HEK293 (cell line): ENCODE measurements around the gene PTPN18.

Experiments
- ZNF530 ChIP-seq: fragments of 450-650 bp; formaldehyde crosslinking; IDR thresholded peaks from 2 replicates; pipeline ENCODE4 v1.5.1; 2016; ENCODE audit warnings: low read depth, missing biosample characterization, missing genetic modification characterization
- ZNF558 ChIP-seq: fragments of 450-650 bp; formaldehyde crosslinking; IDR thresholded peaks from 2 replicates; pipeline ENCODE4 v1.5.1; 2016; ENCODE audit warnings: missing biosample characterization, missing genetic modification characterization
- ZNF629 ChIP-seq: fragments of 450-650 bp; formaldehyde crosslinking; IDR thresholded peaks from 2 replicates; pipeline ENCODE4 v1.5.1; 2017; ENCODE audit warnings: missing biosample characterization, missing genetic modification characterization
- ZNF707 ChIP-seq: fragments of 450-650 bp; formaldehyde crosslinking; IDR thresholded peaks from 2 replicates; pipeline ENCODE4 v1.5.1; 2016; ENCODE audit warnings: missing biosample characterization, missing genetic modification characterization
- TF ChIP-seq, protein P1 (sequence below): fragments of 450-650 bp; formaldehyde crosslinking; IDR thresholded peaks from 2 replicates; pipeline ENCODE4 v1.5.1; 2016; ENCODE audit warnings: missing biosample characterization, missing genetic modification characterization
- TF ChIP-seq, protein P2 (sequence below): fragments of 450-650 bp; formaldehyde crosslinking; conservative IDR thresholded peaks from 2 replicates; pipeline ENCODE4 v1.5.1; 2016; ENCODE audit warnings: low read depth, missing biosample characterization, missing genetic modification characterization
- TF ChIP-seq, protein P3 (sequence below): fragments of 450-650 bp; formaldehyde crosslinking; IDR thresholded peaks from 2 replicates; pipeline ENCODE4 v1.5.1; 2016; ENCODE audit warnings: missing biosample characterization, missing genetic modification characterization
- TF ChIP-seq, protein P4 (sequence below): fragments of 450-650 bp; formaldehyde crosslinking; IDR thresholded peaks from 2 replicates; pipeline ENCODE4 v1.5.1; 2016; ENCODE audit warnings: missing biosample characterization, missing genetic modification characterization

DNA sequence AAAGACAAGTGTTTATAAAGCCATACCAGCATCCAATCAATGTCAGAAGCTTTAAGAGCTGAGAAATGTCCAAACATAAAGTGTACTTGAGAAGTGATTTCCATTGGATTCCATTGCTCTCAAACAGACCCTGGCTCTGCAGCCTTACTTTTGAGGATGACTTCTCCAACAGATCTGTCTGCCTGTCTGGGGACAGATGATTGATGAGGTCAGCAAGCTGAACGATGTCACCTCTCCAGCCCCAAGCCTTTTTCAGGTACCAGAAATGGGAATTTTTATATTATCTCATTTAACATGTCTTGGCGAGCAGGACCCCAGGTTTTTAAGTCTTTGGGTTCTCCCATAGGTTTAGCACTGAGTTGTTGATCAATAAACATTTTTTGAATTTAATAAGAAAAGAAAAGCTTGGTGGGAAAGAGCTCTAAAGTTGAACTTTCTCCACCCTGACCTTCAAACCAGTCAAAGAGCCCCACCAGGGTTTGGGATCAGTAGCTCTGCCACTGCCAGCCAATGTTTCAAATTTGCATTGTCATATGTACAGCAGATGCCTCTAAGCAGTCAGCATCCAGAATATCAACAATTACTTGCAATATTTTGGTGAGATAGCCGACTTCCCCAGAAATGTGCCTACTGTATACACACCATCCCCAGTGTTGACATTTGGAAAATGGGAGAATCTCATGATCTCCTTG is 22.5 kb downstream of the PTPN18 start:
- TF ChIP-seq, protein P1, sequence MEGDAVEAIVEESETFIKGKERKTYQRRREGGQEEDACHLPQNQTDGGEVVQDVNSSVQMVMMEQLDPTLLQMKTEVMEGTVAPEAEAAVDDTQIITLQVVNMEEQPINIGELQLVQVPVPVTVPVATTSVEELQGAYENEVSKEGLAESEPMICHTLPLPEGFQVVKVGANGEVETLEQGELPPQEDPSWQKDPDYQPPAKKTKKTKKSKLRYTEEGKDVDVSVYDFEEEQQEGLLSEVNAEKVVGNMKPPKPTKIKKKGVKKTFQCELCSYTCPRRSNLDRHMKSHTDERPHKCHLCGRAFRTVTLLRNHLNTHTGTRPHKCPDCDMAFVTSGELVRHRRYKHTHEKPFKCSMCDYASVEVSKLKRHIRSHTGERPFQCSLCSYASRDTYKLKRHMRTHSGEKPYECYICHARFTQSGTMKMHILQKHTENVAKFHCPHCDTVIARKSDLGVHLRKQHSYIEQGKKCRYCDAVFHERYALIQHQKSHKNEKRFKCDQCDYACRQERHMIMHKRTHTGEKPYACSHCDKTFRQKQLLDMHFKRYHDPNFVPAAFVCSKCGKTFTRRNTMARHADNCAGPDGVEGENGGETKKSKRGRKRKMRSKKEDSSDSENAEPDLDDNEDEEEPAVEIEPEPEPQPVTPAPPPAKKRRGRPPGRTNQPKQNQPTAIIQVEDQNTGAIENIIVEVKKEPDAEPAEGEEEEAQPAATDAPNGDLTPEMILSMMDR (tag by site-specific recombination): no peak
- TF ChIP-seq, protein P2, sequence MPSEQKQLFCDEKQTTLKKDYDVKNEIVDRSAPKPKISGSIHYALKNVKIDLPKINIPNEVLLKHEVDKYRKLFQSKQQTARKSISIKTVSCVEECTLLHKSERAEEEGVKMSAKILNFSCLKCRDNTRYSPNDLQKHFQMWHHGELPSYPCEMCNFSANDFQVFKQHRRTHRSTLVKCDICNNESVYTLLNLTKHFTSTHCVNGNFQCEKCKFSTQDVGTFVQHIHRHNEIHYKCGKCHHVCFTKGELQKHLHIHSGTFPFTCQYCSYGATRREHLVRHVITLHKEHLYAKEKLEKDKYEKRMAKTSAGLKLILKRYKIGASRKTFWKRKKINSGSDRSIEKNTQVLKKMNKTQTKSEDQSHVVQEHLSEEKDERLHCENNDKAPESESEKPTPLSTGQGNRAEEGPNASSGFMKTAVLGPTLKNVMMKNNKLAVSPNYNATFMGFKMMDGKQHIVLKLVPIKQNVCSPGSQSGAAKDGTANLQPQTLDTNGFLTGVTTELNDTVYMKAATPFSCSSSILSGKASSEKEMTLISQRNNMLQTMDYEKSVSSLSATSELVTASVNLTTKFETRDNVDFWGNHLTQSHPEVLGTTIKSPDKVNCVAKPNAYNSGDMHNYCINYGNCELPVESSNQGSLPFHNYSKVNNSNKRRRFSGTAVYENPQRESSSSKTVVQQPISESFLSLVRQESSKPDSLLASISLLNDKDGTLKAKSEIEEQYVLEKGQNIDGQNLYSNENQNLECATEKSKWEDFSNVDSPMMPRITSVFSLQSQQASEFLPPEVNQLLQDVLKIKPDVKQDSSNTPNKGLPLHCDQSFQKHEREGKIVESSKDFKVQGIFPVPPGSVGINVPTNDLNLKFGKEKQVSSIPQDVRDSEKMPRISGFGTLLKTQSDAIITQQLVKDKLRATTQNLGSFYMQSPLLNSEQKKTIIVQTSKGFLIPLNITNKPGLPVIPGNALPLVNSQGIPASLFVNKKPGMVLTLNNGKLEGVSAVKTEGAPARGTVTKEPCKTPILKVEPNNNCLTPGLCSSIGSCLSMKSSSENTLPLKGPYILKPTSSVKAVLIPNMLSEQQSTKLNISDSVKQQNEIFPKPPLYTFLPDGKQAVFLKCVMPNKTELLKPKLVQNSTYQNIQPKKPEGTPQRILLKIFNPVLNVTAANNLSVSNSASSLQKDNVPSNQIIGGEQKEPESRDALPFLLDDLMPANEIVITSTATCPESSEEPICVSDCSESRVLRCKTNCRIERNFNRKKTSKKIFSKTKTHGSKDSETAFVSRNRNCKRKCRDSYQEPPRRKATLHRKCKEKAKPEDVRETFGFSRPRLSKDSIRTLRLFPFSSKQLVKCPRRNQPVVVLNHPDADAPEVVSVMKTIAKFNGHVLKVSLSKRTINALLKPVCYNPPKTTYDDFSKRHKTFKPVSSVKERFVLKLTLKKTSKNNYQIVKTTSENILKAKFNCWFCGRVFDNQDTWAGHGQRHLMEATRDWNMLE (tag by site-specific recombination): no peak
- TF ChIP-seq ZNF629 (tag by site-specific recombination) (no peak), ZNF707 (tag by site-specific recombination) (no peak), ZNF530 (no peak), ZNF558 (tag by site-specific recombination) (no peak)
- TF ChIP-seq, protein P3, sequence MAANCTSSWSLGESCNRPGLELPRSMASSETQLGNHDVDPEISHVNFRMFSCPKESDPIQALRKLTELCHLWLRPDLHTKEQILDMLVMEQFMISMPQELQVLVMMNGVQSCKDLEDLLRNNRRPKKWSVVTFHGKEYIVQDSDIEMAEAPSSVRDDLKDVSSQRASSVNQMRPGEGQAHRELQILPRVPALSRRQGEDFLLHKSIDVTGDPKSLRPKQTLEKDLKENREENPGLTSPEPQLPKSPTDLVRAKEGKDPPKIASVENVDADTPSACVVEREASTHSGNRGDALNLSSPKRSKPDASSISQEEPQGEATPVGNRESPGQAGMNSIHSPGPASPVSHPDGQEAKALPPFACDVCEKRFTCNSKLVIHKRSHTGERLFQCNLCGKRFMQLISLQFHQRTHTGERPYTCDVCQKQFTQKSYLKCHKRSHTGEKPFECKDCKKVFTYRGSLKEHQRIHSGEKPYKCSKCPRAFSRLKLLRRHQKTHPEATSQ (tag by site-specific recombination): no peak
- TF ChIP-seq, protein P4, sequence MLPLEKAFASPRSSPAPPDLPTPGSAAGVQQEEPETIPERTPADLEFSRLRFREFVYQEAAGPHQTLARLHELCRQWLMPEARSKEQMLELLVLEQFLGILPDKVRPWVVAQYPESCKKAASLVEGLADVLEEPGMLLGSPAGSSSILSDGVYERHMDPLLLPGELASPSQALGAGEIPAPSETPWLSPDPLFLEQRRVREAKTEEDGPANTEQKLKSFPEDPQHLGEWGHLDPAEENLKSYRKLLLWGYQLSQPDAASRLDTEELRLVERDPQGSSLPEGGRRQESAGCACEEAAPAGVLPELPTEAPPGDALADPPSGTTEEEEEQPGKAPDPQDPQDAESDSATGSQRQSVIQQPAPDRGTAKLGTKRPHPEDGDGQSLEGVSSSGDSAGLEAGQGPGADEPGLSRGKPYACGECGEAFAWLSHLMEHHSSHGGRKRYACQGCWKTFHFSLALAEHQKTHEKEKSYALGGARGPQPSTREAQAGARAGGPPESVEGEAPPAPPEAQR (tag by site-specific recombination): no peak
